DMS114 treated with DMSO at 0.1 percent for 48 hours (cell line): ENCODE results near the gene MYL10.

Experiments used
- DNase-seq: peaks from one replicate; lab custom pipeline; 2025; ENCODE audit not compliant: unreplicated experiment; lab: John Stamatoyannopoulos, UW

MYL10 gene

DNA sequence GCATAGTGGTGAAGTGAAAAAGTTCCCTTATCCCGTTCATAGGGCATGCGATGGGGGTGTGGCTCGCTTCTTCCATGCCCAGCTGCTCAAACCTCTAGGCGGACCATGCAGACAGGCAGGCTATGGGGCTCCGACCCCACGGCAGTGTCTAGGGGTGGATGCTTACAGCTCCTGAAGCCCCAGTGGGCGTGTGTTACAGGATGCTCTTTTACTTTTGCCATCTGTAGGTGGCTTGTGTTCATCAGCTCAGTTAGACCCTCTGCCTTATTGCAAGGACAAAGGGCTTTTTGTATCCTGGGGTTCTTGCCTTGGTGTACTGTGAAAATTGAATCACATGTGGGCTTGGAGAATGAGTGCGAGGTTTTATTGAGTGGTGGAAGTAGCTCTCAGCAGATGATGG lies at the start of gene MYL10:
TSS of gene MYL10 (minus strand) at position 126 of the 400 bp plus-strand sequence. CDS start 178 bp downstream, outside the sequence.
- no peak for DNase-seq

DNA sequence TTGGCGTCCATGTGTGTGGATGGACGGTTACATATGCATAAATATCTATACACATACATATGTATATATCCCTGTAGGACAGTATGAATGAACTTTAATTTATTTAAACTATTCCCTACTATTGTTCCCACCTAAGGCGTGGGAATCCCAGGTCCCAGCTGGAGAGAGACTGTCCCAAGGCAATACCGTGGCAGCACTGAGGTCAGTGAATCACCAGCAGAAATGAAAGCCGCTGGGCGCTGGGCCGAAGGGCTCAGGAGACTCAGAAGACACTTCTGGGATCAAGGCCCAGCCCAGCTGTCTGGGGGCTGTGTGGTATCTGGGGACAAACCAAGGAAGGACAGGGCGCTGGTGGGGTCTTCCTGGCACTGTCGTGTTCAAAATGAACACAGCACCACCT lies 49.6 kb upstream of the MYL10 start:
- no peak for DNase-seq

DNA sequence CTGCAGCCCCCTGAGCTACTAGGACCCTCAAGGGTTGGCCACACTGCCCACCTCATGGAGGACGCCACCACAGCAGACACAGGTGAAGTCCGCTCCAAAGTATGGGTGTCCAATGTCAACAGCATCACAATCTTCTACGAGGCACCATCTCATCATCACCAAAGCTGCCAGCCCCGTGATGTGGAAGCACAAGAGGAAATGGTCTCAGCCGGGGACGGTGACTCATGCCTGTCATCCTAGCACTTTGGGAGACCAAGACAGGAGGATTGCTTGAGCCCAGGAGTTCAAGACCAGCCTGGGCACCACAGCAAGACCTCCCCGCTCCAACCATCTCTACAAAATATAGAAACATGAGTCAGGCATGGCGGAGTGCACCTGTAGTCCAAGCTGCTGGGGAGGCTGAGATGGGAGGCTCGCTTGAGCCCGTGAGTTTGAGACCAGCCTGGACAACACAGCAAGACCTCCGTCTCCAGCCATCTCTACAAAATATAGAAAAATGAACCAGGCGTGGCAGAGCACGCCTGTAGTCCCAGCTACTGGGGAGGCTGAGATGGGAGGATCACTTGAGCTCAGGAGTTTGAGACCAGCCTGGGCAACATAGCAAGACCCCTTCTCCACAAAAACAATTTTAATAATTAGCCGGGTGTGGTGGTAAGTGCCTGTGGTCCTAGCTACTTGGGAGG lies 48.8 kb upstream of the MYL10 start:
- no peak for DNase-seq

DNA sequence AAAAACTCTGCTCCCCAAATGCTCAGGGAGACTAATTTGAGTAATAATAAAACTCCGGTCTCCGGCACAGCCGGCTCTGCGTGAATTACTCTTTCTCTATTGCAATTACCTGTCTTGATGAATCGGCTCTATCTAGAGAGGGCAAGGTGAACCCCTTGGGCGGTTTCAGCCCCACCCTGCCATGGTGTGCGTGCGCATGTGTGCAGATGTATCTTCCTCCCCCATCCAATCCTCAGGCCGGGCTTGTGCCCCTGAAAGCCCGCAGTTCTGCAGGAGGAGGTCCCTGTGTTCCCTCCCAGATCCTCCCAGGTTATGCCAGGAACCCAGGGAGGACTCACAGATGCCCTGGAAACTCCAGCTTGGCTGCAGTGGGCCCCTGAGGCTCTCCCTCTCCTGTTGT lies 48.3 kb upstream of the MYL10 start:
- DNase-seq, result no peak

DNA sequence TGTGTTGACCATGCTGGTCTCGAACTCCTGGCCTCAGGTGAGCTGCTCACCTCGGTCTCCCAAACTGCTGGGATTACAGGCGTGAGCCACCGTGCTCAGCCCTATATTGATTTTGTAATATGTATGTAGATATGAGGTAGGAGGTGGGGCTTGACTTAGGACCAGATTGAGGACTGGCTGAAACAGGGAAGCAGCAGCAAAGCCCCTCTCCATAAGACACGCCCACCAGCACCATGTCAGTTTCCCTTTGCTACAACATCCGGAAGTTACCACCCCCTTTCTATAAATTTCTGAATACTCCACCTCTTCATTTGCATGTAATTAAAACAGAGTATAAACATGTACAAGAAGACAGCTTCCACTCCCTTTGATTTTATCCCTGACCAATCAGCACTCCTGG lies 47.9 kb upstream of the MYL10 start:
- no peak for DNase-seq

DNA sequence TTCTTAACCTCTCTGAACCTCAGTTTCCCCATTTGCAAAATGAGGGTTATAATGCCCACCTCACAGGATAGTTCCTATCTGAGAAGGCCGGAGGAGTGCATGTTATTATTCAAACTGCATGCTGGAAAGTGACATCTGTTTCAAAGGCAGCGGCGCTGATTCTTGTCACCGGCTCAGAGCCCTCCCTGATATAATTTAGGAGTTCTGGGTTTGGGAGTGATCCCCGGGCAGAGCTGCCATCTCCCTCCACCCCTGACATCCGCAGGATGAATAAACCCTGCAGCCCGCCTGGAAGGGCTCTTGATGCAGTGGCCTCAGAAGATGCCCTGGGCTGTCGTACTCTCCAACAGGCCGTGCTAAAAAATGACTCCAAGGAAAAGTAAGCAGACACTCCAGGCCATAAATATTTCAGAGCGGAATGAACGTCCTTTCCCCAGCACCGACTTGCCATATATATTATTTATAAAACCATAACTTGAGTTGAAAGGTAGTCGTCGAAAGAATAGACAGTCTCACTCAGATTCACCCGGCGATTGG lies 47.0 kb upstream of the MYL10 start:
- no peak for DNase-seq

DNA sequence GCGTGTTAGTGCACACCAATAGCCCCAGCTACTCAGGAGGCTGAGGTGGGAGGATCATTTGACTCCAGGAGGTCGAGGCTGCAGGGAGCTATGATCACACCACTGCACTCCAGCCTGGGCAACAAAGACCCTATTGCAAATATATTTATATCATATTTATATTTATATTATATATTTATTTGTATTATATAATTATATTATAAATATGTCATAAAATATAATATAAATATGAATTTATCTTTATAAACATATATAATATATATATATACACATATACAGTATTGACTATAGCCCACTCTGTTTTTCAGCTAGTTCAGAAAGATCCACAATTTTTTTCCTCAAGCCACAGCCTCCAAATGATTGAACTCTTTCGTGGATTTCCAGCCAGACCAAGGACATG lies 45.3 kb upstream of the MYL10 start:
- DNase-seq, result no peak

DNA sequence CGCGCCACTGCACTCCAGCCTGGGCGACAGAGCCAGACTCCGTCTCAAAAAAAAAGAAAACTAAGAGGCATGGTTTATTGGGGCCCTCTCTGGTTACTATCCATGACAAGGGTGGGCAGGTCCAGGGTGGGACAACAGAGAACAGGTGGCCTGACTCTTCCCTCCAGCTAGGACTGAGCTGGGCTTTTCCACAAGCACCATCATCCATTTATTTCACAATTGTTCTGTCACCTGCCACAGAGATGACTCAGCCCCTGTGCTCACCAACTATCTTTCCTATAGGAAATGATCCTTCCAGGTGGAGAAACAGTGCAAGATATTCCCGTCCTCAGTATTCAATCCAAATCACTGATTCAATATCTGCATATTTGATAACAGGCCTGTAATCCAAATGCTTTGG lies 44.9 kb upstream of the MYL10 start:
- DNase-seq, result no peak

DNA sequence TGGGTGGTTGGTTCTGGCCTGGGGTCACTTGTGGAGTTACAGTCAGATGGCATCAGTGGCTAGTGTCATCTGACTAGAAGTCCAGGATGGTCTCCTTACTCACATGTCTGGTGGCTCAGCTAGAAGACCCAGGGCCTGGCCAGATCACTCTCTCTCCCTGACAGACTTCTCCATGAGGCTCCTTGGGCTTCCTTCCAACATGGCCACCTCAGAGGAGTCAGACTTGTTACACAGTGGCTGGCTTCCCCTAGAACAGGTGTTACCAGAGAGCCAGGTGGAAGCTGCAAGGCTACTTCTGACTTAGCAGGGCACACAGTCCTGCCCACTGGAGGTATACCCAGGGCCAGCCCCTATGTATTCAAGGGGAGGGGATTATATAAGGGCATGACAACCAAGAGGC lies 44.2 kb upstream of the MYL10 start:
- no peak for DNase-seq

DNA sequence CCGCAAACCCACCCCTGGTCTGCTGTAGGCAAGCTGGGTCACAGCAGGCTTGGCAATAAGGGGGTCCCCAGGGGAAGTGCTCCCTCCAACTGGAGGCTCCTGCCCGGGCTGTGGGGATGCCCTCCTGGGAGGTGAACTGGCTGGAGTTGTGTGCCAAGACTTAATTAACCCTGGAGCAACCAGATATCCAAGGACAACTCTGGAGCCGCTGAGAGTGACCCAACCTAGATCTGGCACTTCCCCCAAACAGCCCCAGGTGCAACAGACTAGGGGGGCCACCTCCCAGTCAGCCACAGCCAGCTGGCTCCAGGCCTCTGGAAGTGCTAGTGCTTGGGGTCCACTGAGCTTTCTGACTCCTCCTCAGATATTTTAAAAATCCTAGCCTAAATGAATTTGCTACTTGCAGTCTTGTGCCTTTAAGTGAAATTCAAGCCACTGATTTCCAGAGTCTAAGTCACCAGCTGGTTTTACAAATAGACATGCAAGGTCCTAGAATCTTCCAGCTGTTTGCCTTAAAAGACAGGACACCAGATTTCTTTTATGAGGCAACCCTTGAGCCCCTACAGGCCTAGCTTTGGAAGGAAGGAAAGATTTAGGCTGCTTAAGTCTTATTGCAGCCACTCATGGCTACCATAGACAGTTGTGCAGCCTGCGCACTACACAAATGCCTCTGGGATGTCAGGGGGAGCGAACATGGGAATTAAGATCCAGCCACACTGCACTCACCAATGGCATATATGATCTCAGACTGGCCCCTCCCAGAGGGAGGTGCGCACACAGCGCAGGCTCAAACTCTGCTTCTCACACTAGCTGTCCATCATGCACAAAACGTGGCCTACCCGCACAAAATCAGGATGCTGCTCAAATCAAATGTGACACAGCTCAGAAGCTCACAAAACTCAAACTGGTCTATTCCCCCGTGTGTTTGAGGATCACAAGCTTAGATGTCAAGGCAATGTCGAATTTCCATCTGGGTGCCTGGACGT lies 42.6 kb upstream of the MYL10 start:
- no peak for DNase-seq

DNA sequence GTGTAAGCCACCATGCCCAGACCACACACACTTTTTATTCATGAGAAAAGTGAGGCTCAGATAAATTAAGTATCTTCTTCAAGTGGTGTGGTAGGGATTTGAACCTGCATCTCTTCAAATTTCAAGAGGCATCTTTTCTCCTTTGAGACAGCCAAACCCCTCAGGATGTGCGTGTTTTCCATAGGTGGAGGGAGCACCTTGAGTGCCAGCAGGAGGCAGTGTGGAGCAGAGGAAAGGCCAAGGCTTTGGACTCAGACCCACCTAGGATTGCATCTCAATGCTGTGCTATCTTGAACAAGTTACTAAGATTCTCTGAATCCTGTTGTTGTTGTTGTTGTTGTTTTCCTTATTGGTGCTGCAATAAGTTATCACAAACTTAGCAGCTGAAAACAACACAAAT lies 40.2 kb upstream of the MYL10 start:
- no peak for DNase-seq

DNA sequence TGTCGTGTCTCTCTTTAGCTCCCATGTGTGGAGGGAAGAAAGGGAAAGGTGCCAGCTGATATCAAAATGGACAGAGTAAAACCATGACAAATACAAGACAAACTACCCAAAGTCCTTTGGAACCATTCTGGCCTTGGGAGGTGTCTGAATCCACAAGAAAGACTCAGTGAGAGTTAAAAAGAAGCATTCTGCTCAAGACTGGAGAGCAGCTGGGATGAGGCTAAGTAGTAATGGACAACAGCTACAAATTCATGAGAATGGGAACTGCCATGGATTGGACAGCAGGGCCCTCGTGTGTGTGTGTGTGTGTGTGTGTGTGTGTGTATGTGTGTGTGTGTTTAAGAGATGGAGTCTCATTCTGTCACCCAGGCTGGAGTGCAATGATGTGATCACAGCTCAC lies 39.6 kb upstream of the MYL10 start:
- no peak for DNase-seq

DNA sequence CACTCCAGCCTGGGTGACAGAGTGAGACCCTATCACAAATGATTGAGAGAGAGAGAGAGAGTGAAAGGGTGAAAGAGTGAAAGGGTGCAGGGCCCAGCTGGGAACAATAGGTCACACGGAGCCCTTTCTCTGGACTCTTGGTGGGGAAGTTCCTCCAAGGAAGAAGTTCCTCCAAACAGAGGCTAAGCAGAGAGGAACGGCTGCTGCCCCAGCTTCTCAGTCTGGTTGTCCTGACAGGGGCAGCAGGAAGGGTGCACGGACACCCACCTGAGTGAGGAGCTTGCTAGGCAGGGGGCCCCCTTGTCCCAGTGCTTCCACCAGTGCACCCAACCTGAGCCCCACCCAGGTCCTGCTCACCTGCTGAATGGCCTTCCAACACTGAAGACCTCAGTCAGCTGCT lies 38.8 kb upstream of the MYL10 start:
- DNase-seq, result no peak

DNA sequence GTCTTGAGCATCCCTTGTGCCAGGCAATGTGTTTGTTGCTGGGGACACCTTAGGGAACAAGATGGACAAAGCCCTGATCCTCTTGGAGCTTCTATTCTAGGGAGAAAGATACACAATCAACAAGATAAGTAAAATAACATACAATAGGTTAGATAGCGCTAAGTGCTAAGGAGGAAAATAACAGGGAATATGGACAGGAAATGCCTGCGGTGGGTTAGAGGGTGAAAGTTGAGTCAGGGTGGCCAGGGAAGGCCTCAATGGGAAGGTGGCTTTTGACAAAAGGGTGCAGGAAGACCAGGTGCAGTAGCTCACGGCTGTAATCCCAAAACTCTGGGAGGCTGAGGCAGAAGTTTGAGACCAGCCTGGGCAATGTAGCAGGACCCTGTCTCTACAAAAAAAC lies 38.3 kb upstream of the MYL10 start:
- no peak for DNase-seq

DNA sequence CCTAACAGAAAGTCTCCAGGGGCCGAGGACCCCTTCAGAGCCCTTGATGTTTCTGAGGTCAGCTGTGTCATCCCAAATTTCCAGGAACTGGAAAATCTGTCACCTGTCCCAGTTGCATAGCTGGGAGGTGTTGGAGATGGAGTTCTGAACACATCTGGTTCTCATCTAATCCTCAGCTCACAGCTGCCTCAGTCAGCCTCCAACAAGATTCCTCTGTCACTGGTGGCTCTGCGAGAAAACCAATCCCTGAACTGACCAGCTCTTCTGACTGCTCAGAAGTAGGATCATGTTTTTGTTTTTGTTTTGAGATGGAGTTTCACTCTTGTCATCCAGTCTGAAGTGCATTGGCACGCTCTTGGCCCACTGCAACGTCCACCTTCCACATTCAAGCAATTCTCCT lies 37.6 kb upstream of the MYL10 start:
- no peak for DNase-seq

DNA sequence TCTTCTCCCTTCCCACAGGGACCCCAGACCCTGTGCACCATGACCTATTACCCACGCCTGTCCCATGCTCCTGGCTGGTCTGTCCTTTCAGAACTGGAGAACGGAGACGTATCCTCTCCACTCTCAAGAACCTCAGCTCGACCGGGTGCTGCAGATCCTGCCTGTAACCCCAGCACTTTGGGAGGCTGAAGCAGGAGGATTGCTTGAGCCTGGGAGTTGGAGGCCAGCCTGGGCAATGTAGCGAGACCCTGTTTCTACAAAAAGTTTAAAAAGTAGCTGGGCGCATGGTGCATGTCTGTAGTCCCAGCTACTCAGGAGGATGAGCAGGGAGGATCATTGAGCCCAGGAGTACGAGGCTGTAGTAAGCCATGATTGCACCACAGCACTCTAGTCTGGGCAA lies 37.2 kb upstream of the MYL10 start:
- DNase-seq, result no peak

DNA sequence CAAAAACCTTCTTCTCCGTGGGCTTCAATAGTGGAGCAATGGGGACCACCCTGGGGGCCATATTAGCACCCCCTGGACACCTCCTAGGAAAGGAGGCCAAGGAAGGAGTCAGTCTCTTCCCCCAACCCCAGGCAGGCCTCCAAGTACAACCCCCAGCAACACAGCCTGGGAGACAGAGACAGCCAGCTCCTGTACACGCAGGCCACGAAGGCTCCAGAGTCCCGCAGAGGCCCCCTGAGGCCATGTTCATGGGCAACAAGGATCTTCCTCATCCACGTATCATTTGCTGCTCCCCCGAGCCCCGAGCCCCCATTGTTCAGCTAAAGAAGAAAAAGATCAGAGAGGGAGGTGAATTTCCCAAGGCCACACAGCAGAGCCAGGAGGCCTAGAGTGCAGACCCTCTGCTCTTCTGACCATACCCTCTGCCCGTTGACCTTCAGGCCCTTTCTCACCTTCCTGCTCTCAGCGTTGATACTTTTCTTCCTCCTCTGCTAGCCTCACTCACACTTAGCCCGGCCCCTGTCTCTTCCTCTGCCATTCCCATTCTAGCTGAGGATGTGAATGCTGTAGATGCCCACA lies 35.9 kb upstream of the MYL10 start:
- DNase-seq, result no peak

DNA sequence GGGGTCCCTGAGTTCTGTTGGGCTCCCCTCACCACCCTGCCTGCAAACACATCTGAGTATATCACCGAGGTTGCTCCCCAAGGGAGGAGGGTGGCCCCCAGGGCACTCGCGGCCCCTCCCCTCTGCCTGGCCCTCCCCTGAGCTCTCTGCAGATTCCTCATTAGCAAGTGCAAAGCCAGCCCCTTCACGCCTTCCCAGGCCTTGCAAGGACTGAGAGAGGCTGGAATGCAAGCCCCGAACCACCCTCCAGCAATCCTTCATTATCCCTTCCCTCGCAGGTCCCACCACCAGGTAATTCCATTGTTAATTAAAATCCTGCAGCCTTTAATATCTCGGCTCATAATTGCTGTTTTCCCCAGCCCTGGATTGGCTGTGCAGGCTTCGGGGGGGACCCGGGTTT lies 35.3 kb upstream of the MYL10 start:
- DNase-seq, result no peak

DNA sequence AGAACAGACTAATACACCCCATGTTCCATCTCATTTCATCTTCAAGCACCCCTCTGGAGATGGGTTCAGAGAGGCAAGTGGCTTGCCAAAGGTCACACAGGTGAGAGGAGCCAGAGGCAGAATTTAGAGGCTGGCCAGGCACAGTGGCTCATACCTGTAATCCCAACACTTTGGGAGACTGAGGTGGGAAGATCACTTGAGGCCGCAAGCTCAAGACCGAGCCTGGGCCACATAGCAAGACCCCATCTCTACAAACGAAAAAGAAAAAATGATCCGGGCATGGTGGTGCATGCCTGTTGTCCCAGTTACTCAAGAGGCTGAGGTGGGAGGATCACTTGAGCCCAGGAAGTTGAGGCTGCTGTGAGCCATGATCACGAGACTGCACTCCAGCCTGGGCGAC lies 34.7 kb upstream of the MYL10 start:
- no peak for DNase-seq

DNA sequence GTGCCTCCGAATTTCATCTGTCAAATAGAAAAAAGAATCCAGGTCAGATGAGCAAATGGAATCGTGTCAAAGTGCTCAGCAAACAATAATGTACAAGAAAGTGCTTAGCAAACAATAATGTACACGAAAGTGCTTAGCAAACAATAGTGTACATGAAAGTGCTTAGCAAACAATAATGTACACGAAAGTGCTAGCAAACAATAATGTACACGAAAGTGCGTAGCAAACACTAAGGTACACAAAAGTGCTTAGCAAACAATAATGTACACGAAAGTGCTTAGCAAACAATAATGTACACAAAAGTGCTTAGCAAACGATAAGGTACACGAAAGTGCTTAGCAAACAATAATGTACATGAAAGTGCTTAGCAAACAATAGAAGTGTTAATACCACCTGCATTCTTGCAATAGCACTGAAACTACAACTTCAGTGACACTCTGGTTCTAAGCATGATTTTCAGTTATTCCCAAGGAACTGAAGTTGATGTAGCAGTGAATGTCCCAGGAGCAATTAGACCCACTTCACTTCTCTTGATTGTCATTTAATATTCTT lies 33.4 kb upstream of the MYL10 start:
- no peak for DNase-seq

DNA sequence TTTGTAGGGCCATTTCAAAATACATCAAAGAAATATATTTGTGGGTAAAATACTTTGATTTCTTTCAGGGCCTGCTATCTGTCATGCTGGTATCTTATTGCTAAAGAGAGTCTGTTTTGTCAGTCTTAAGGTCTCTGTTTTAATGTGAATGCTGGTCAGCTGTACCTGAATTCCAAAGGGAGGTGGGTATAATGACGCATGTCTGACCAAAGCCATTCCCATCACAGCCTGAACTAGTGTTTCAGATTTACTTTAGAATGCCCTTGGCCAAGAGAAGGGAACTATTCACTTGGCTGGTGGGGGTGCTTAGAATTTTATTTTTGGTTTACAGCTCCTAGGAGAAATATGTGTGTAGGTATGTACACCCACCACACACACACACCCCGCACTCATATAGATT lies 30.6 kb upstream of the MYL10 start:
- no peak for DNase-seq
